ENCODE measurements around the gene SMIM5. TPM values are rescaled to one million over a fixed set of nuclear protein-coding genes. Genes with fewer than 3 reads are reported as not detected.

Gene SMIM5
- total RNA-seq, 6 donors from 2014 or later = 1.9 to 7.3 (median 3.3) TPM

DNA sequence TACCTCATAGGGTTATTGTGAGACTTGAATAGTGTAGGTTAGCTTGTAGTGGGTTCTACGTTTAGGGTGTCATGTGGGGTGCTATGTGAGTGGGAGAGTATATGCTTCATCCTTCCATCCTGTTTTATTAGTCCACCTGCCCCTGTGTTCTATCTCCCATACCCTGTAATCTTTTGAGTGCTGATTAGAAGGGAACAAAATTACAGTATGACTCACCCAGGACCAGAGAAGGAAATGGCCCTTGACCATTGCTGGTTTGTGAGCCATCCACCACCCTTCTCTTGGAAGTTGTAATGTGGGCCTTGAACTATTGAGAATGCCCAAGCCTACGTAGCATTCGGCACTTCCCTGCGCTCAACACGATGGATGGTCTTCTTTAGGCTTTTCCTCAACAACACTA, 51.0 kb downstream of the SMIM5 start:
- TF ChIP-seq POLR2AphosphoS5 (IDR thresholded peaks at IDR 0.05) (no peak), POLR2A (IDR thresholded peaks at IDR 0.05) (no peak), EP300 (IDR thresholded peaks at IDR 0.05) (no peak)
- TF ChIP-seq, protein P1, sequence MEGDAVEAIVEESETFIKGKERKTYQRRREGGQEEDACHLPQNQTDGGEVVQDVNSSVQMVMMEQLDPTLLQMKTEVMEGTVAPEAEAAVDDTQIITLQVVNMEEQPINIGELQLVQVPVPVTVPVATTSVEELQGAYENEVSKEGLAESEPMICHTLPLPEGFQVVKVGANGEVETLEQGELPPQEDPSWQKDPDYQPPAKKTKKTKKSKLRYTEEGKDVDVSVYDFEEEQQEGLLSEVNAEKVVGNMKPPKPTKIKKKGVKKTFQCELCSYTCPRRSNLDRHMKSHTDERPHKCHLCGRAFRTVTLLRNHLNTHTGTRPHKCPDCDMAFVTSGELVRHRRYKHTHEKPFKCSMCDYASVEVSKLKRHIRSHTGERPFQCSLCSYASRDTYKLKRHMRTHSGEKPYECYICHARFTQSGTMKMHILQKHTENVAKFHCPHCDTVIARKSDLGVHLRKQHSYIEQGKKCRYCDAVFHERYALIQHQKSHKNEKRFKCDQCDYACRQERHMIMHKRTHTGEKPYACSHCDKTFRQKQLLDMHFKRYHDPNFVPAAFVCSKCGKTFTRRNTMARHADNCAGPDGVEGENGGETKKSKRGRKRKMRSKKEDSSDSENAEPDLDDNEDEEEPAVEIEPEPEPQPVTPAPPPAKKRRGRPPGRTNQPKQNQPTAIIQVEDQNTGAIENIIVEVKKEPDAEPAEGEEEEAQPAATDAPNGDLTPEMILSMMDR (IDR thresholded peaks at IDR 0.05) = no peak
- Histone ChIP-seq H3K36me3 (peaks cover 0 to 12% (median 5%) of the 10 kb centered on the region in 4 donors), H3K9me3 (no peaks in the 10 kb centered on the region), H3K4me1 (peaks cover 39 to 75% (median 66%) of the 10 kb centered on the region in 4 donors), H3K4me3 (no peak overlapping the region), H3K27ac (peak overlapping the region in 2 of 4 donors; percentile 9 to 80), H3K27me3 (no peaks in the 10 kb centered on the region)
- WGBS, 2 donors = 88 to 93% methylated on average over 5 of the region's 5 CpGs
- DNase-seq = no peak
- no peak for ATAC-seq (ENCODE audit: low FRiP score in 2 of 2)

DNA sequence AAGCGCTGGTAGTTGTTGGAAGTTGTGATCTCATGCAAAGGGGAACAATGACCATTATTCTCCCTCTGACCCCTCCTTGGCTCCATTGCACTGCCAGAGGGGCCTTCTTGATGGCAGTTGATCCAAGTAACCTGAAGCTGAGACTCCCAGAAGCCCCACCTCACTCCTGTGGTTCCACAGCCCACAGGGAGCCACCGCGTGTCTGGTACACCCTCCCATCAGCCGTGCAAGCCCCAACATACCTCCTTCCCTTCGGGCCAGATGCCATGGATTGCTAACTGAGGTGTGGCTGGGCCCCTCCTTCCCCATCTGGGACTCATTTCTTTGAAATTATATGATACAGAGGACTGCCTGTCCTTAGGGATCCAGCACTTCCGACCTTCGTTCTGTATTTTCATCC, 51.7 kb downstream of the SMIM5 start:
- Histone ChIP-seq H3K4me1 (peaks cover 42 to 75% (median 67%) of the 10 kb centered on the region in 4 donors), H3K36me3 (peaks cover 0 to 10% (median 4%) of the 10 kb centered on the region in 4 donors), H3K27ac (peak overlapping the region in 3 of 4 donors; percentile 9 to 80 (median 70)), H3K9me3 (no peaks in the 10 kb centered on the region), H3K27me3 (no peaks in the 10 kb centered on the region), H3K4me3 (no peak overlapping the region)
- no peak for DNase-seq
- WGBS, 2 donors = 73 to 82% methylated on average over 7 of the region's 7 CpGs
- TF ChIP-seq POLR2A (IDR thresholded peaks at IDR 0.05) (no peak), EP300 (IDR thresholded peaks at IDR 0.05) (no peak), POLR2AphosphoS5 (IDR thresholded peaks at IDR 0.05) (no peak)
- TF ChIP-seq, protein P1 (IDR thresholded peaks at IDR 0.05) = no peak
- ATAC-seq (ENCODE audit: low FRiP score in 2 of 2) = peak; percentile 62 to 76

DNA sequence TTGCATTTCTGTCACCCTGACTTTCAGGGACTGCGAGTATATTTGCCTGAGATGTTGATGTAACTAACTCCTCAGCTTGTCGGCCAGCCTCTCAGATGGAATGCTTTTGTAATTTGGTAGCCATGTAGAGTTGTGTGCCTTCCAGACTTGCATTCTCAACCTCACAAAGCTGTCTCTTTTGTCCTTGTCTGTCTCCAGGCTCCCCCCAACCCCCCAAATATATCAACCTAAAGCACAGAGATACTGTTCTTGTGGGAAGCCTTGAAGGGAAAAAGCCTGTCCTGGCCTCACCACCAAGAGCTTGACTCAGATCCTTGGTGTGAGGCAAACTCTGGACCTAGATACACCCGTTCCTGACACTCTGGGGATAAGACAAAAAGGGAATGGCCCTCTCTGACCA, 52.3 kb downstream of the SMIM5 start:
- no peak for ATAC-seq (ENCODE audit: low FRiP score in 2 of 2)
- Histone ChIP-seq H3K27me3 (no peaks in the 10 kb centered on the region), H3K36me3 (peaks cover 0 to 10% (median 4%) of the 10 kb centered on the region in 4 donors), H3K9me3 (no peaks in the 10 kb centered on the region), H3K27ac (peak overlapping the region; percentile 9 to 80 (median 46)), H3K4me1 (peaks cover 42 to 72% (median 64%) of the 10 kb centered on the region in 4 donors), H3K4me3 (no peak overlapping the region)
- DNase-seq = no peak
- TF ChIP-seq EP300 (IDR thresholded peaks at IDR 0.05) = no peak
- TF ChIP-seq, protein P1 (IDR thresholded peaks at IDR 0.05) = no peak
- TF ChIP-seq POLR2A (IDR thresholded peaks at IDR 0.05) = no peak
- TF ChIP-seq POLR2AphosphoS5 (IDR thresholded peaks at IDR 0.05) = no peak
- 65 to 80% methylated on average over 3 of the region's 3 CpGs for WGBS, 2 donors

DNA sequence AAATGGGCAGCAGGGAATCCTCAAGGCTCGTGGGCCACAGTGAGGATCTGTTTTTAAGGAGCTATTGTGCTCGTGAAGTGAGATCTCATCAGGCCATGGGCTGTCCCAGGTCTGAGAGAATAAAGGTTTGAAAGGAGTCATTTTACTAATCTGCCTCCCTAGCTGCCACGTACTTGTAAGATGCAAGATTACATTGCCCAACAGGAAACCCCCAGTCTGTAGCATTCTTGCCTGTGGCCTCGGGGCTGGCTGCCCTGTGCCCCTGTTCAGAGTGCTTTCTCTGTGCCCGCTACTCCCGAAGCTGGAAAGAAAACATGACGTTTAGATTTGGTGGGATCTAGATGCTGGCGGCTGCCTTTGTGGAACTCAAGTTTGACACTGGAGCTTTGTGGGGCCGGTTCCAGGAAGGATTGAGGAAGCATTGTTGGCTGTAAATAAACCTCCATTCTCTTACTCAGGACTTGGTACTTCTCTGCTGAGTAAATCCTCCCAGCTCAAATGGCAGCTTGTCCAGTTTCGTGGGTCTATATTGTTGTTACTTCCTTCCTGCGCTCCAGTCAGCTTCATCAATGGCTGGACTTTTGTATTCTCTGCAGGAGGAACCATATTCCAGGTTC, 55.1 kb downstream of the SMIM5 start:
- H3K36me3 ChIP-seq = peaks cover 0 to 30% (median 8%) of the 10 kb centered on the region in 4 donors
- no peak for TF ChIP-seq POLR2AphosphoS5 (IDR thresholded peaks at IDR 0.05)
- TF ChIP-seq POLR2A (IDR thresholded peaks at IDR 0.05) = no peak
- TF ChIP-seq EP300 (IDR thresholded peaks at IDR 0.05) = no peak
- TF ChIP-seq, protein P1 (IDR thresholded peaks at IDR 0.05) = no peak
- H3K27ac ChIP-seq = peak overlapping the region; percentile 70 to 80 (median 74)
- peaks cover 51 to 74% (median 72%) of the 10 kb centered on the region in 4 donors for H3K4me1 ChIP-seq
- no peaks in the 10 kb centered on the region for H3K27me3 ChIP-seq
- DNase-seq (no peak), ATAC-seq (ENCODE audit: low FRiP score in 2 of 2) (no peak)
- 40 to 58% methylated on average over 11 of the region's 11 CpGs for WGBS, 2 donors
- no peaks in the 10 kb centered on the region for H3K9me3 ChIP-seq
- no peak overlapping the region for H3K4me3 ChIP-seq
